Femur (tissue), 1 donor: ENCODE results near the gene NDST4.

Experiments
- DNase-seq: peaks from one replicate; pipeline ENCODE4 v3.0.0-alpha.2; 2017

NDST4 gene

DNA sequence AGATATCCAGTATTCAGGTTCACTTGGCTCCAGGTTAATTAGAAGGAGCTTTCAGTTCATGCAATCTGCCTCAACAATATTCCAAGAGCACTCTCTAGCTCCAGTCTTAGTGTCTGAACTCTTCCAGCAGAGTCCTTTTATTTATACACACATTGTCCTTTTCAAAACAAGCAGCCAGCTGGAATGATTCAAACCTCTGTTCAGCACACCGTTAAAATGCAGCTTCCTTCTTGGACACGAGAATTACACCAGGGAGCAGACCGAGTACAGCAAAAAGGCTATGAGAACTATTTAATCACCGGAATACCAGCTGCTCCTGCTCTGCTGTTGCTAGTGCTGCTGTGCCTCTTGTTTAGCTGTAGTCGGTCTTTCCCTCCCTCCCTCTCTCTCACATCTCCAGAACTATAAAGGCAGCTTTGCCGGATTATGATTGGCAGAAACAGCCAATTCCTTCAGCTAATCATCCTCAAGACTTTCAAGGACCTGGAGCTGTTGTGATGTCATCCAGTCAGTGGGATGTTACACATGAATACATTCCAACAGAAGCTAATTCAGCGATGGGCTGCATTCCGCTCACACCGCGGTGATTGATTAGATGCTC lies at the start of gene NDST4:
TSS of gene NDST4 (minus strand) at position 115 of the 601 bp plus-strand sequence. CDS start 36,584 bp downstream, outside the sequence.
- DNase-seq, result peak; percentile 44

- no peak for DNase-seq
These were observed 45.7 kb upstream of the NDST4 start for GRCh38 chr4:115159141-115159540.

DNA sequence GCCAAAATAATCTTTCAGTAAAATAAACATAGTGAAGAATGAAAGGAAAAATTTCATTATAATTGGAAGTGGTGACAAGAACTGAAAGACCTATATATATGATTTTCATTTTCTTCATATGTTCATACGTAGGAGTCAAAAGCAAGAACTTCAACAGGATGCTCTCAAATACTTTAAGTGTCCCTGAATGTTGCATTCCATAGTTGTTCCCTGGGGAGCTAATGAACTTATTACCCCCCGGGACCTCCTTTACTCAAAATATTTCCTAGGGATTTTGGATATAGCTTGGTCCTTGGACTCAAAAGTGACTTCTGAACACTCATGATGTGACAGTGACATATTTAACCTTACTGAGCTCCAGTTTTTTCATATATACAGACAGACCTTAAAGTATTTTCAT lies 44.9 kb upstream of the NDST4 start:
- no peak for DNase-seq

DNA sequence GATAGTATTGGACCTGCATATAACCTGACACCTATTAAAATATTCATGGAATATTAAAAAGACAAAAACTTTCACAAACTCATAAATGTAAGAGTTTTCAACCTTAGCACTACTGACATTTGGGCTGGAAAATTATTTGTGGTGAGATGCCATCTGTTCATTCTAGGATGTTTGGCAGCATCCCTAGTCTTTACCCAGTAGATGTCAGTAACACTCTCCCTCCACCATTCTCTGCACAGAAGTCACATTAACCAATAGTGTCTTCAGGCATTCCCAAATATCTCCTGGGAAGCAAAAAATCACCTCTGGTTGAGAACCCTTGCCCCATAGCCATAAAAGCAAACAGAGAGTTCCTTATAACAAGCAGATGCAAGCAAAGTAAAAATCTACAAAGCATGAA lies 41.4 kb upstream of the NDST4 start:
- no peak for DNase-seq

- no peak for DNase-seq
These were observed 39.5 kb upstream of the NDST4 start for GRCh38 chr4:115152965-115153364.

GRCh38 chr4:115152081-115152480 lies 38.7 kb upstream of the NDST4 start:
- no peak for DNase-seq

GRCh38 chr4:115149106-115149505 lies 35.7 kb upstream of the NDST4 start:
- no peak for DNase-seq

DNA sequence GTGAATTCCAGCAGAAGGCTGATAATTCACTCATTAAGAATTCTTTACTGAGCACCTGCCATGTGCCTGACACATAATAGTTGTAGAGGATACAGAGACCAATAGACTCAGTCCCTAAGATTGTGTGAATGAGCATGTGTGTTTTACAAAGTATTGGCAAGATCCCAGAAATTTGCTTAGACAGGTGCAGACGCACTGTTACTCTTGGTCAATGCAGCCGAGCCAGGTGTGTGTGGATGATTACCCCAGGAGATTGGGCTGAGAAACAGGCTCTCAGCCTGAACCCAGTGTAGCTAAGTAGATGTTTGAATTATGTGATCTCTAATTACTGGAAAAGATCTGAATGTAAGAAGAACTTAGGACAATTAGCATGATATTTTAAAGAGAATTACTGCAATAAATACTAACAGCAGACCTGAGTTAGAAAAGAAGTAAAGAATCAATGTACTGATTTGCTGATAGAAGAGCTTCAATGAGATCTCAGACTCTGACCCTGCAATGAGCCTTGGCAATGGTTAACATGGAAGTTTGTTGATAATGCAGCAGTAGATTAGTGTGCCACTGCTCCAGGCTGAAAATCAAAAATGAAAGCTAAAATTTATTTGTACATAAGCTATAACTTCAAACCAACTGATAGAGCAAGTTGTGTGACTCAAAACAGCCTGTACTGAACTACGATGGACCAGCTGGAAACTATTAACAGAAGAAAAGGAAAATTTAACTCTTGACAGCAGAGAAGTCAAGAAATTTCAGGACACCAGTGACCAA lies 32.2 kb upstream of the NDST4 start:
- DNase-seq, result no peak

GRCh38 chr4:115128037-115128436 lies 14.6 kb upstream of the NDST4 start:
- DNase-seq, result no peak

DNA sequence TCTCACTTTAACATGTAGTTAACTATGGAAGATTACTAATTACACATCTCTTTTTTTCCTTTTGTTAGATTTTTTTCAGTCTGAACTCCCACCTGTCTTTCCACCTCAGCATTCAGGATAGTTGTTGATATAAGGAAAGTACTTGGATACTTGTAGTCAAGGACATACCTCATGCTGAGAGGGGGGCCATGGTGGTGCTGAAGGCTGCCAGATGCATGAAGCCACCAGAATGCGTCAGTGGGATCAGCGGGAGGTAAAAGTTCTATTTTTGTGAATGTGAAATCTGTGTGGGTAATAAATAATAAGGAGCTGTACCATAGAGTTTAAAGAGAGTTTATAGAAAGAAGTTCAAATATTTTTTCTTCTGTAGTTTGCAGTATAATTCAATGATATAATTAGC lies 13.1 kb upstream of the NDST4 start:
- DNase-seq, result no peak

GRCh38 chr4:115121351-115122043 lies 8.1 kb upstream of the NDST4 start:
- DNase-seq, result no peak

GRCh38 chr4:115119804-115120352 lies 6.5 kb upstream of the NDST4 start:
- DNase-seq, result no peak

- no peak for DNase-seq
These were observed 4.2 kb upstream of the NDST4 start for GRCh38 chr4:115117651-115118050.

GRCh38 chr4:115110191-115111181 lies 2.9 kb downstream of the NDST4 start:
- DNase-seq, result peak; percentile 38

- DNase-seq, result no peak
These were observed 4.6 kb downstream of the NDST4 start for GRCh38 chr4:115108850-115109249.

- DNase-seq, result no peak
These were observed 6.0 kb downstream of the NDST4 start for GRCh38 chr4:115107411-115107810.

GRCh38 chr4:115101675-115102074 lies 11.7 kb downstream of the NDST4 start:
- DNase-seq, result no peak

DNA sequence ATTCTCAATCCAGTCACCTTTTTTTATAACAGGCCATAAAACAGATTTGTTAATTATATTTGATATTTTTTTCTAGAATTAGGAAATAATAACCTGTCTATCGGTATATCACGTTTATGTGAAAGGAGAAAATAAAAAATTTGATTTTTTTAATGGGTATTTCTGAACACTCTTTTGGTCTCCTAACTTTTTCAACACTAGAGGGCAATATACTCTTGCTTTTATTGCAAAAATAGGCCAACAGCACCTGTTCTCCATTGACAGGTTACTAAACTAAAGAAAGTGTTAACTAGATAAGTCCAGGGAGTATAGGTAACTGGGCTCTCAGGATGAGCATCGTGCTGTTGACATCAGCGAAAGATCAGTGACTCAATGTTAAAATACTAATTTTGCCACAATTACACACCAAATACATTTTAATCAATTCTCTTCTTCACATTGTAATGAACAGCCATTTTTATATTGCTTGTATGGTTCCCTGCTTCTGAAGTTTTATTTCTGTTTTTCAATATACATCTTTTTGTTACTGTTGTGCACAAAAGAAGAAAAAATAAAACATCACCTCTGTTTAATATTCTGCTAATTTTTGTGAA lies 22.8 kb downstream of the NDST4 start:
- DNase-seq, result no peak

GRCh38 chr4:115082633-115083032 lies 30.8 kb downstream of the NDST4 start:
- DNase-seq, result no peak

DNA sequence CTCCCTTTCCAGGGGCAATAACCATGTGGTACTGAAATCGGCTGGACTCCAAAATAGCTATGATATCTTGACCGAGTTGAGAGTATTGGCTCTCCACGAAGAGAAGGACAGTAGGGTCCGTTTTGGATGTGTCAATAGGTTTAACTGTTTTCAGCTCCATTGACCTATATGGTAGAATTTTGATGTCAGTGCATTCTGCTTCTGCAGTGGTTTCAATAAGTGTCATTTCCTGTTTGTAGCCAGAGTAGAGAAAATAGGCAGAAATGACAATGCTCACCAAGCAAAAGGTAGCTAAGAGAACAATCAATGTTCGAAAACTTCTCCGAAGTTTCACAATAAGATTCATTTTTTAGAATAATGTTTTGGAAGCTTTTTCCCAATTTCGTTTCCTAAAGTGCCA lies 36.7 kb downstream of the NDST4 start:
- DNase-seq, result no peak

DNA sequence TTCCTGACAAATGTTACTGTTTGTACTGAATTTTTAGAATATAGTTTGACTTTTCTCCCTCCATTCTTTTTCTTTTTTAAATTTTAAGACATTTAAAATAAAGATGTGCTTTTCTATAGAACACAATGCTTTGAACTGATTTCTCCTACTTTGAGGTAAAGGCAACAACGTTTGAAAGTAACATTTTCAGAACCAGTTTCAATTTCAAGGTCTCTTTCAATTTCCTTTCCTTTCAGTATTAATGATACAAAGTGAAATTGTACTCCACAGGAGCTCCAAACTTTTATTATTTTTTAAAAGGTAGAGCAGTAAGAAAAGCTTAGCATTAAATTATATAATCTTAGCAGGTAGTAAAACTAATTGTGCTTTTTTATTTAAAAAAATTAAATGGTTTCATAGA lies 54.9 kb downstream of the NDST4 start:
- DNase-seq, result no peak

- DNase-seq, result no peak
These were observed 58.6 kb downstream of the NDST4 start for GRCh38 chr4:115054836-115055235.
